HepG2 (cell line): ENCODE results near the gene MAN2B2. TPM values are rescaled to one million over a fixed set of nuclear protein-coding genes. Genes with fewer than 3 reads are reported as not detected.

Source experiments
- ATAC-seq: fragments of 200-7000 bp; cut with Tn5 transposase; 3 replicates; pipeline ENCODE4 v1.9.1; 2020; ENCODE audit warnings: mild to moderate bottlenecking, moderate library complexity
- BruUV-seq: library from RNA; stranded (reverse); fragments of 400-500 nt; replicated peaks from 2 replicates; lab custom pipeline; 2021; lab: Mats Ljungman, UMichigan
- CTCF ChIA-PET: fragments of 300-600 bp; formaldehyde crosslinking; extraction: SDS; loops from one replicate; lab custom pipeline; 2021; ENCODE audit warnings: low total read pairs, inconsistent platforms, low intra/inter-chr PET ratio; lab: Yijun Ruan, JAX
- POLR2A ChIA-PET: fragments of 350-600 bp; sonication (Branson Sonifier 250); formaldehyde crosslinking; loops from one replicate; lab custom pipeline; 2020; ENCODE audit warnings: antibody characterized with exemption, inconsistent platforms; lab: Yijun Ruan, JAX
- DNase-seq: peaks from one replicate; pipeline ENCODE4 v3.0.0-alpha.2; 2015; ENCODE audit warnings: low spot score
- FAIRE-seq: peaks from 3 replicates; lab custom pipeline; 2011; peaks lifted over from hg19 to GRCh38; lab: Jason Lieb, UNC
- H2AFZ ChIP-seq: one replicate; pipeline ENCODE4 v1.6.1; 2011; ENCODE audit warnings: low read length, inconsistent platforms
- H3K27ac ChIP-seq: fragments of 300-600 bp; 3 replicates; pipeline ENCODE4 v1.8.0; 2011; ENCODE audit warnings: mixed run types, mild to moderate bottlenecking, mixed read lengths, low read length, inconsistent platforms; ENCODE audit not compliant: insufficient read depth; ENCODE audit errors: extremely low read length
- H3K27me3 ChIP-seq, 2 experiments: fragments of 200-600 bp in 1 of 2; 2 replicates in 1 of 2; 3 replicates in 1 of 2; pipeline versions ENCODE4 v1.6.0 to v1.8.0; 2011; ENCODE audit warnings: low read length in 2 of 2, mild to moderate bottlenecking in 2 of 2, moderate library complexity in 2 of 2, inconsistent platforms in 1 of 2; ENCODE audit not compliant: insufficient read depth in 2 of 2, control insufficient read depth in 1 of 2
- H3K36me3 ChIP-seq, 2 experiments: fragments of 200-600 bp in 1 of 2; replicated peaks in 1 of 2; 2 replicates in 1 of 2; 3 replicates in 1 of 2; pipeline versions ENCODE4 v1.5.1 to v1.8.0; 2011; ENCODE audit warnings: low read length in 2 of 2, inconsistent platforms in 1 of 2; ENCODE audit not compliant: insufficient read depth in 2 of 2, control insufficient read depth in 1 of 2
- H3K4me1 ChIP-seq: 2 replicates; pipeline ENCODE4 v1.5.1; 2012; ENCODE audit warnings: low read length, inconsistent platforms; ENCODE audit not compliant: insufficient read depth
- H3K4me2 ChIP-seq: 2 replicates; pipeline ENCODE4 v1.6.0; 2011; ENCODE audit warnings: low read depth, low read length, inconsistent platforms
- H3K4me3 ChIP-seq, 3 experiments: fragments of 200-600 bp in 1 of 3; sonication (generic), shearing (Covaris generic) in 1 of 3; replicated peaks in 1 of 3; 2 replicates each; pipeline ENCODE4 v1.5.1; 2011 to 2016; ENCODE audit warnings: low read length in 3 of 3, inconsistent platforms in 2 of 3, low read depth in 2 of 3, mild to moderate bottlenecking in 2 of 3, control low read depth in 1 of 3, mixed read lengths in 1 of 3; ENCODE audit not compliant: insufficient read depth in 1 of 3
- H3K79me2 ChIP-seq: one replicate; pipeline ENCODE4 v1.6.1; 2011; ENCODE audit warnings: low read length, inconsistent platforms; ENCODE audit not compliant: insufficient read depth
- H3K9ac ChIP-seq: 2 replicates; pipeline ENCODE4 v1.6.0; 2011; ENCODE audit warnings: mild to moderate bottlenecking, low read depth, low read length, inconsistent platforms; ENCODE audit not compliant: insufficient read depth
- H3K9me3 ChIP-seq: 2 replicates; pipeline ENCODE4 v1.5.1; 2012; ENCODE audit warnings: mild to moderate bottlenecking, low read length
- H4K20me1 ChIP-seq: 2 replicates; pipeline ENCODE4 v1.6.0; 2011; ENCODE audit warnings: inconsistent platforms, mild to moderate bottlenecking, low read length, moderate library complexity; ENCODE audit not compliant: insufficient read depth
- EEA1 ChIP-seq: sonication (generic); formaldehyde crosslinking; IDR thresholded peaks from 2 replicates; pipeline ENCODE4 v1.5.1; 2020; ENCODE audit warnings: mild to moderate bottlenecking, missing genetic modification reagents, borderline replicate concordance
- NCOR1 ChIP-seq: fragments of 200-600 bp; sonication (generic); IDR thresholded peaks from 2 replicates; pipeline ENCODE4 v1.7.0; 2017; ENCODE audit warnings: antibody characterized with exemption, low read length, borderline replicate concordance
- RBAK ChIP-seq: sonication (generic); formaldehyde crosslinking; IDR thresholded peaks from 2 replicates; pipeline ENCODE4 v1.5.1; 2020; ENCODE audit warnings: mild to moderate bottlenecking, missing genetic modification reagents
- SOX13 ChIP-seq, 3 experiments: fragments of 450-650 bp in 1 of 3; sonication (generic) in 1 of 3; formaldehyde crosslinking in 1 of 3; IDR thresholded peaks in 2 of 3; conservative IDR thresholded peaks in 1 of 3; 2 replicates each; pipeline versions ENCODE4 v1.5.0 to v1.6.1; 2016 to 2020; ENCODE audit warnings: antibody characterized with exemption in 1 of 3, mild to moderate bottlenecking in 1 of 3, missing compliant biosample characterization in 1 of 3, missing genetic modification reagents in 1 of 3, moderate library complexity in 1 of 3
- ZC3H4 ChIP-seq: sonication (generic); formaldehyde crosslinking; IDR thresholded peaks from 2 replicates; pipeline ENCODE4 v1.4.0; 2020; ENCODE audit warnings: missing genetic modification reagents, borderline replicate concordance
- ZNF10 ChIP-seq: sonication (generic); formaldehyde crosslinking; IDR thresholded peaks from 2 replicates; pipeline ENCODE4 v1.4.0; 2020; ENCODE audit warnings: mild to moderate bottlenecking, low read depth, missing genetic modification reagents, borderline replicate concordance
- ZNF256 ChIP-seq: sonication (generic); formaldehyde crosslinking; conservative IDR thresholded peaks from 2 replicates; pipeline ENCODE4 v1.4.0; 2020; ENCODE audit warnings: missing genetic modification reagents
- ZNF264 ChIP-seq: sonication (generic); formaldehyde crosslinking; IDR thresholded peaks from 2 replicates; pipeline ENCODE4 v1.4.0; 2020; ENCODE audit warnings: missing genetic modification reagents
- ZNF773 ChIP-seq: sonication (generic); formaldehyde crosslinking; IDR thresholded peaks from 2 replicates; pipeline ENCODE4 v1.4.0; 2020; ENCODE audit warnings: missing genetic modification reagents, borderline replicate concordance
- WGBS: methylation state at CpG from one replicate; pipeline ENCODE4 v1.1.6; 2017; ENCODE audit warnings: low lambda C conversion rate; 5-methylcytosine and 5-hydroxymethylcytosine counted together
- in situ Hi-C: cut with HindIII; loops from 2 replicates; pipeline ENCODE4 v1.10.0; 2017; ENCODE audit warnings: low pct_unique_long_range_greater_than_20kb; ENCODE audit not compliant: extremely low pct_ligation_motif_present
- intact Hi-C: fragments of 100-400 bp; cut with micrococcal nuclease; formaldehyde crosslinking; loops from one replicate; pipeline ENCODE4 v1.10.0; 2022; ENCODE audit not compliant: unreplicated experiment
- polyA plus RNA-seq, 8 experiments: library from polyadenylated mRNA; depleted of rRNA in 3 of 8; stranded (reverse) in 7 of 8; unstranded in 1 of 8; fragments of >200 nt; fragmentation: Illumina TruSeq in 4 of 8; extraction: Trizol in 4 of 8; gene quantifications; 2 replicates each; pipeline versions ENCODE4 v1.2.1 to v1.2.3, GENCODE V29; 2011 to 2016; ENCODE audit warnings: low read depth in 4 of 8, missing spikeins in 1 of 8, mixed read lengths in 1 of 8; ENCODE audit not compliant: insufficient read depth in 1 of 8
- total RNA-seq, 5 experiments: library from RNA; depleted of rRNA; stranded (reverse); fragments of >200 nt; fragmentation: Illumina TruSeq; extraction: Trizol; gene quantifications; 2 replicates each; pipeline ENCODE4 v1.2.3, GENCODE V29; 2016; ENCODE audit warnings: low read depth in 1 of 5
- TF ChIP-seq, protein P1 (sequence below): sonication (generic); formaldehyde crosslinking; IDR thresholded peaks from 2 replicates; pipeline ENCODE4 v1.9.0; 2021; ENCODE audit warnings: missing genetic modification reagents, borderline replicate concordance

Gene MAN2B2
- total and polyA plus RNA-seq, 2 of the 13 experiments (the other 11 are each of a cell fraction or from before 2014, with no cell fraction given), result 4.8 to 5.4 TPM

DNA sequence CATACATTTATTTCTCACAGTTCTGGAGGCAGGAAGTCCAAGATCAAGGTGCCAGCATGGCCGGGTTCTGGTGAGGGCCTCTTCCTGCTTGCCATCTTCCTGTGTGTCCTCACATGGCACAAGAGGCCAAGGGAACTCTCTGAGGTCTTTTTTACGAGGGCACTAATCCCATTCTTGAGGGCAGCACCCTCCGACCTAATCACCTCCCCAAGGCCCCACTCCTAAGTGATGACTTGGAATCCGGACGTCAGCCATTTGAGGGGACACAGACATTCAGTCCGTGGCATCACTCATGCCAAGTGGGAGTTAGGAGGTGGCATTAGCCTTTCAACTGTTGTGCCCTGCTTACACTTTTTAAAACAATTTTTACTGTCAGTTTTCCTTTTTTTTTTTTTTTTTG is 27.3 kb downstream of the MAN2B2 start:
- peaks cover 20% of the 10 kb centered on the region for H3K4me1 ChIP-seq
- ATAC-seq (no peak), FAIRE-seq (no peak), DNase-seq (no peak)
- peak overlapping the region in 1 of 3 experiments; percentile 21; a peak in 1 of 6 replicates for H3K4me3 ChIP-seq
- no peak overlapping the region for H2AFZ ChIP-seq
- peak overlapping the region; percentile 61 for H3K4me2 ChIP-seq
- WGBS, result 90% methylated on average over 6 of the region's 6 CpGs
- no TSS peak for BruUV-seq
- no peaks in the 10 kb centered on the region for H4K20me1 ChIP-seq
- H3K9me3 ChIP-seq, result peaks cover 4% of the 10 kb centered on the region; the same call in 1 of the 2 replicates
- POLR2A ChIA-PET, result interaction anchor here (0.6 to 2.1 kb wide), 2 partner anchors 9 to 71 kb away, joined by 3 to 8 read pairs; a partner anchor contains a TSS
- H3K27ac ChIP-seq, result peak overlapping the region; percentile 35
- H3K79me2 ChIP-seq, result no peaks in the 10 kb centered on the region
- in situ Hi-C loops (no loop called here), intact Hi-C loops (no loop called here)
- no peak for TF ChIP-seq ZC3H4 (CRISPR knock-in tag)
- TF ChIP-seq EEA1 (CRISPR knock-in tag), result 0 out of 2 replicates have a peak, but pooled peaks have one; percentile 13
- peak; percentile 97 for TF ChIP-seq ZNF264
- H3K9ac ChIP-seq, result no peak overlapping the region
- no peaks in the 10 kb centered on the region for H3K27me3 ChIP-seq
- H3K36me3 ChIP-seq, result peaks cover 0 to 11% of the 10 kb centered on the region in 2 experiments; a peak in 1 of 5 replicates
- CTCF ChIA-PET, result no interaction called here

DNA sequence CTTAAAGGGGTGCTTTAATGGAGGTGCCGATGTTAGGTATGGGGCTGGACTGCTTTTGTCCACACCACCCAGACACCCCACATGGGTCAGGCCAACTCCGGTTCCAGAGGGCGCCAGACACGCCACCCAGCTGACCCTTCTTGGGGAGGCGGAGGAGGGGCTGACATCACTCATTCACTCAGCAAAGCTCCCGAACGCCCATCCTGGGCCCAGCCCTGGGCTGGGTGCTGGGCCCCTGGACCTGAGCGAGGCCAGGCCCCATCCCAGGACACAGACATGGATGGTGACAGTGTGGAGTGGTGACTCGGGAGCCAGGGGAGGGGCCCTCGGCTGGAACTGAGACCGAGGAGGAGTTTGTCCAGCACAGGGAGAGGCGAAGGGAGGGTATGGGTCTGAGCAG is 28.1 kb downstream of the MAN2B2 start:
- Histone ChIP-seq H3K4me3 (no peak overlapping the region), H4K20me1 (no peaks in the 10 kb centered on the region), H3K36me3 (peaks cover 0 to 11% of the 10 kb centered on the region in 2 experiments; a peak in 1 of 5 replicates), H3K79me2 (no peaks in the 10 kb centered on the region), H3K9ac (no peak overlapping the region), H3K9me3 (peaks cover 4% of the 10 kb centered on the region; the same call in 1 of the 2 replicates), H3K4me1 (peaks cover 20% of the 10 kb centered on the region), H3K27me3 (no peaks in the 10 kb centered on the region), H3K4me2 (no peak overlapping the region), H3K27ac (no peak overlapping the region)
- DNase-seq, result no peak
- ChIA-PET POLR2A (interaction anchor here (0.6 to 2.1 kb wide), 2 partner anchors 10 to 70 kb away, joined by 3 to 8 read pairs; a partner anchor contains a TSS), CTCF (no interaction called here)
- WGBS, result 90% methylated on average over 11 of the region's 12 CpGs
- intact Hi-C loops, result no loop called here
- TF ChIP-seq ZNF256 (CRISPR knock-in tag) (no peak), ZNF773 (CRISPR knock-in tag) (no peak), RBAK (CRISPR knock-in tag) (no peak), SOX13 (IDR thresholded peaks at IDR 0.05) (no peak), SOX13 (CRISPR knock-in tag; conservative IDR thresholded peaks at IDR 0.05 in 1 of 2, IDR thresholded peaks at IDR 0.05 in 1 of 2) (no peak), NCOR1 (no peak), ZNF10 (CRISPR knock-in tag) (no peak)
- TF ChIP-seq, protein P1, sequence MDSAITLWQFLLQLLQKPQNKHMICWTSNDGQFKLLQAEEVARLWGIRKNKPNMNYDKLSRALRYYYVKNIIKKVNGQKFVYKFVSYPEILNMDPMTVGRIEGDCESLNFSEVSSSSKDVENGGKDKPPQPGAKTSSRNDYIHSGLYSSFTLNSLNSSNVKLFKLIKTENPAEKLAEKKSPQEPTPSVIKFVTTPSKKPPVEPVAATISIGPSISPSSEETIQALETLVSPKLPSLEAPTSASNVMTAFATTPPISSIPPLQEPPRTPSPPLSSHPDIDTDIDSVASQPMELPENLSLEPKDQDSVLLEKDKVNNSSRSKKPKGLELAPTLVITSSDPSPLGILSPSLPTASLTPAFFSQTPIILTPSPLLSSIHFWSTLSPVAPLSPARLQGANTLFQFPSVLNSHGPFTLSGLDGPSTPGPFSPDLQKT (CRISPR knock-in tag), result no peak
- TF ChIP-seq, all 625 proteins: peak for 0
- H2AFZ ChIP-seq, result no peak overlapping the region
- no peak for ATAC-seq
- BruUV-seq, result no TSS peak
- FAIRE-seq, result no peak
- in situ Hi-C loops, result no loop called here
